ENCODE data around the gene S100A6. TPM values are rescaled to one million over a fixed set of nuclear protein-coding genes. Genes with fewer than 3 reads are reported as not detected.

S100A6 gene
- total RNA-seq, 1 experiment from 2014 or later = 1,633 TPM

- Histone ChIP-seq H3K4me1 (ENCODE audit: control insufficient read depth in 1 of 2, insufficient read depth in 2 of 2, low read length in 2 of 2) (peaks cover 68 to 85% of the 10 kb centered on the region in 2 experiments), H3K4me3 (replicated peaks in 1 of 2; ENCODE audit: low read depth in 1 of 2, low read length in 2 of 2) (peak overlapping the region; percentile 29 to 35), H3K9me3 (ENCODE audit: control insufficient read depth in 1 of 2, insufficient read depth in 1 of 2, low read depth in 1 of 2, low read length in 2 of 2) (no peaks in the 10 kb centered on the region), H3K9me2 (ENCODE audit: insufficient read depth) (no peaks in the 10 kb centered on the region), H3K27me3 (ENCODE audit: insufficient read depth, low read length) (no peaks in the 10 kb centered on the region), H3K27ac (ENCODE audit: low read depth, low read length) (peak overlapping the region; percentile 100), H3K36me3 (ENCODE audit: control insufficient read depth in 1 of 2, insufficient read depth in 2 of 2, low read length in 2 of 2) (no peaks in the 10 kb centered on the region), H3K9ac (ENCODE audit: low read length) (peak overlapping the region; percentile 80), H3K79me2 (ENCODE audit: insufficient read depth, low read length) (no peaks in the 10 kb centered on the region), H3K4me2 (ENCODE audit: low read length) (peak overlapping the region; percentile 68), H4K20me1 (ENCODE audit: insufficient read depth) (no peaks in the 10 kb centered on the region), H2AFZ (ENCODE audit: low read depth, low read length, poor library complexity, severe bottlenecking) (no peak overlapping the region)
- ChIA-PET CTCF (interaction anchor here (0.6 to 3.7 kb wide), 15 partner anchors 10 to 213 kb away, joined by 3 to 35 read pairs (median 6); partner anchors contain the start of genes S100A13, S100A14, S100A5 and S100A6), RAD21 (ENCODE audit: low non-redundant PET in 1 of 2, low total read pairs in 2 of 2, uncharacterized antibody in 2 of 2, unreplicated experiment in 2 of 2) (interaction anchor here (0.7 to 2.1 kb wide), 13 partner anchors 22 to 65 kb away, joined by 3 to 11 read pairs (median 4); partner anchors contain the start of genes CHTOP (in 1 of the 2), S100A13 (in 1 of the 2), S100A5 (in 1 of the 2) and S100A6 (in 1 of the 2)), POLR2A (interaction anchor here (0.9 to 2.9 kb wide), 17 partner anchors 9 to 216 kb away, joined by 3 to 93 read pairs (median 5); partner anchors contain the start of genes CHTOP, S100A13, S100A16 and S100A4)
- DNase-seq (ENCODE audit: low read depth, low spot score) (peak; percentile 88), ATAC-seq (peak; percentile 37)
- BruUV-seq (replicated peaks) = no TSS peak
- intact Hi-C loops (cut with micrococcal nuclease) = loop anchor here (1.0 to 2.0 kb wide), 3 partner anchors 35 to 216 kb away; no protein-coding TSS in a partner anchor
- TF ChIP-seq FOSL1 (IDR thresholded peaks at IDR 0.05; ENCODE audit: low read depth) (no peak), SIN3A (IDR thresholded peaks at IDR 0.05; ENCODE audit: low read depth) (no peak), TCF7L2 (IDR thresholded peaks at IDR 0.05; ENCODE audit: borderline replicate concordance, extremely low read depth, insufficient read depth, insufficient read length) (peak; percentile 78), POLR2AphosphoS5 (IDR thresholded peaks at IDR 0.05; ENCODE audit: low read depth, low read length) (peak; percentile 53), YY1 (IDR thresholded peaks at IDR 0.05; ENCODE audit: extremely low read depth, insufficient replicate concordance, low read depth, low read length) (peak; percentile 75)
- TF ChIP-seq, protein P1, sequence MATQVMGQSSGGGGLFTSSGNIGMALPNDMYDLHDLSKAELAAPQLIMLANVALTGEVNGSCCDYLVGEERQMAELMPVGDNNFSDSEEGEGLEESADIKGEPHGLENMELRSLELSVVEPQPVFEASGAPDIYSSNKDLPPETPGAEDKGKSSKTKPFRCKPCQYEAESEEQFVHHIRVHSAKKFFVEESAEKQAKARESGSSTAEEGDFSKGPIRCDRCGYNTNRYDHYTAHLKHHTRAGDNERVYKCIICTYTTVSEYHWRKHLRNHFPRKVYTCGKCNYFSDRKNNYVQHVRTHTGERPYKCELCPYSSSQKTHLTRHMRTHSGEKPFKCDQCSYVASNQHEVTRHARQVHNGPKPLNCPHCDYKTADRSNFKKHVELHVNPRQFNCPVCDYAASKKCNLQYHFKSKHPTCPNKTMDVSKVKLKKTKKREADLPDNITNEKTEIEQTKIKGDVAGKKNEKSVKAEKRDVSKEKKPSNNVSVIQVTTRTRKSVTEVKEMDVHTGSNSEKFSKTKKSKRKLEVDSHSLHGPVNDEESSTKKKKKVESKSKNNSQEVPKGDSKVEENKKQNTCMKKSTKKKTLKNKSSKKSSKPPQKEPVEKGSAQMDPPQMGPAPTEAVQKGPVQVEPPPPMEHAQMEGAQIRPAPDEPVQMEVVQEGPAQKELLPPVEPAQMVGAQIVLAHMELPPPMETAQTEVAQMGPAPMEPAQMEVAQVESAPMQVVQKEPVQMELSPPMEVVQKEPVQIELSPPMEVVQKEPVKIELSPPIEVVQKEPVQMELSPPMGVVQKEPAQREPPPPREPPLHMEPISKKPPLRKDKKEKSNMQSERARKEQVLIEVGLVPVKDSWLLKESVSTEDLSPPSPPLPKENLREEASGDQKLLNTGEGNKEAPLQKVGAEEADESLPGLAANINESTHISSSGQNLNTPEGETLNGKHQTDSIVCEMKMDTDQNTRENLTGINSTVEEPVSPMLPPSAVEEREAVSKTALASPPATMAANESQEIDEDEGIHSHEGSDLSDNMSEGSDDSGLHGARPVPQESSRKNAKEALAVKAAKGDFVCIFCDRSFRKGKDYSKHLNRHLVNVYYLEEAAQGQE (IDR thresholded peaks at IDR 0.05; ENCODE audit: low read depth) = no peak
- TF ChIP-seq, protein P2, sequence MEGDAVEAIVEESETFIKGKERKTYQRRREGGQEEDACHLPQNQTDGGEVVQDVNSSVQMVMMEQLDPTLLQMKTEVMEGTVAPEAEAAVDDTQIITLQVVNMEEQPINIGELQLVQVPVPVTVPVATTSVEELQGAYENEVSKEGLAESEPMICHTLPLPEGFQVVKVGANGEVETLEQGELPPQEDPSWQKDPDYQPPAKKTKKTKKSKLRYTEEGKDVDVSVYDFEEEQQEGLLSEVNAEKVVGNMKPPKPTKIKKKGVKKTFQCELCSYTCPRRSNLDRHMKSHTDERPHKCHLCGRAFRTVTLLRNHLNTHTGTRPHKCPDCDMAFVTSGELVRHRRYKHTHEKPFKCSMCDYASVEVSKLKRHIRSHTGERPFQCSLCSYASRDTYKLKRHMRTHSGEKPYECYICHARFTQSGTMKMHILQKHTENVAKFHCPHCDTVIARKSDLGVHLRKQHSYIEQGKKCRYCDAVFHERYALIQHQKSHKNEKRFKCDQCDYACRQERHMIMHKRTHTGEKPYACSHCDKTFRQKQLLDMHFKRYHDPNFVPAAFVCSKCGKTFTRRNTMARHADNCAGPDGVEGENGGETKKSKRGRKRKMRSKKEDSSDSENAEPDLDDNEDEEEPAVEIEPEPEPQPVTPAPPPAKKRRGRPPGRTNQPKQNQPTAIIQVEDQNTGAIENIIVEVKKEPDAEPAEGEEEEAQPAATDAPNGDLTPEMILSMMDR (IDR thresholded peaks at IDR 0.05 in 2 of 3, conservative IDR thresholded peaks at IDR 0.05 in 1 of 3; ENCODE audit: borderline replicate concordance in 1 of 3, insufficient read depth in 1 of 3, low read depth in 2 of 3, low read length in 2 of 3) = peak in 2 of 3 experiments; percentile 95 to 98; a peak in 4 of 6 replicates
Measured at GRCh38 chr1:153568367-153569099, 32.7 kb upstream of the S100A6 start.

Measured in HCT116 (cell line).